Measurements from ENCODE around the gene ASCL3.

- no peak for TF ChIP-seq GATA2 (IDR thresholded peaks at IDR 0.05; ENCODE audit: low read depth, low read length)
- TF ChIP-seq GATA3 (IDR thresholded peaks at IDR 0.05; ENCODE audit: low read depth, low read length) = no peak
Measured at GRCh38 chr11:8910649-8911026, 32.2 kb downstream of the ASCL3 start.
